Small intestine (tissue), 16 donors: ENCODE results near the gene KLHL10. TPM values are rescaled to one million over a fixed set of nuclear protein-coding genes. Genes with fewer than 3 reads are reported as not detected.

Experiments used
- DNase-seq, 2 donors: peaks; one replicate each; pipeline versions ENCODE4 v3.0.0 to v3.0.0-alpha.2; 2013
- FAIRE-seq: peaks from 2 replicates; lab custom pipeline; 2012; peaks lifted over from hg19 to GRCh38; lab: Jason Lieb, UNC
- H3K27ac ChIP-seq, 3 donors: one replicate each; pipeline ENCODE4 v1.5.1; 2013; ENCODE audit warnings: low read length in 2 of 3, mild to moderate bottlenecking in 2 of 3, control low read depth in 1 of 3, inconsistent platforms in 1 of 3, low read depth in 1 of 3, moderate library complexity in 1 of 3
- H3K27me3 ChIP-seq, 3 donors: one replicate each; pipeline ENCODE4 v1.6.1; 2013; ENCODE audit warnings: low read length in 3 of 3, inconsistent platforms in 1 of 3; ENCODE audit not compliant: control insufficient read depth in 3 of 3, insufficient read depth in 3 of 3
- H3K36me3 ChIP-seq, 3 donors: one replicate each; pipeline ENCODE4 v1.6.1; 2013; ENCODE audit warnings: low read length in 3 of 3, inconsistent platforms in 1 of 3, low read depth in 1 of 3, mild to moderate bottlenecking in 1 of 3, moderate library complexity in 1 of 3; ENCODE audit not compliant: control insufficient read depth in 3 of 3, insufficient read depth in 2 of 3
- H3K4me1 ChIP-seq, 3 donors: one replicate each; pipeline ENCODE4 v1.6.1; 2013; ENCODE audit warnings: low read length in 2 of 3, inconsistent platforms in 1 of 3, low read depth in 1 of 3, mild to moderate bottlenecking in 1 of 3, moderate library complexity in 1 of 3; ENCODE audit not compliant: control insufficient read depth in 3 of 3, insufficient read depth in 2 of 3
- H3K4me3 ChIP-seq, 3 donors: one replicate each; pipeline ENCODE4 v1.5.1; 2013; ENCODE audit warnings: low read length in 3 of 3, control low read depth in 1 of 3, inconsistent platforms in 1 of 3, low read depth in 1 of 3, mild to moderate bottlenecking in 1 of 3, moderate library complexity in 1 of 3
- H3K9me3 ChIP-seq, 2 donors: one replicate each; pipeline ENCODE4 v1.6.1; 2013; ENCODE audit warnings: low read depth in 1 of 2, low read length in 1 of 2; ENCODE audit not compliant: control insufficient read depth in 2 of 2, insufficient read depth in 1 of 2
- WGBS, 3 donors: extraction: QIAGEN DNeasy Blood & Tissue Kit; methylation state at CpG; one replicate each; pipeline ENCODE4 v1.1.7; 2013; 5-methylcytosine and 5-hydroxymethylcytosine counted together
- long read RNA-seq, 10 donors: transcript quantifications; one replicate each; lab custom pipeline, GENCODE V29; 2026
- polyA plus RNA-seq, 4 donors: library from polyadenylated mRNA; stranded (reverse) in 3 of 4; unstranded in 1 of 4; fragments of 200-250 nt in 3 of 4; fragments of 120-200 nt in 1 of 4; gene quantifications; one replicate each; pipeline versions ENCODE4 v1.2.1 to v1.2.3, GENCODE V29; 2013
- donor health status: healthy with polysubstance abuse.
- donor health status: control.
- donor health status: control.
- donor health status: Bipolar disorder and iron deficiency.
- donor health status: healthy.

KLHL10 gene
- polyA plus RNA-seq: under 1 TPM in 1 of 4 donors, not detected in 3; 0.15 TPM
- long read RNA-seq, donor 1: 0 reads
- long read RNA-seq, donor 2: 0 reads
- long read RNA-seq, donor 3: 0 reads
- long read RNA-seq, donor 4: 0 reads
- long read RNA-seq, donor 5: 0 reads
- long read RNA-seq, donor 6: 0 reads
- long read RNA-seq, donor 7: 0 reads
- long read RNA-seq, donor 8: 0 reads
- long read RNA-seq, donor 9: 0 reads
- long read RNA-seq, donor 10: 0 reads

DNA sequence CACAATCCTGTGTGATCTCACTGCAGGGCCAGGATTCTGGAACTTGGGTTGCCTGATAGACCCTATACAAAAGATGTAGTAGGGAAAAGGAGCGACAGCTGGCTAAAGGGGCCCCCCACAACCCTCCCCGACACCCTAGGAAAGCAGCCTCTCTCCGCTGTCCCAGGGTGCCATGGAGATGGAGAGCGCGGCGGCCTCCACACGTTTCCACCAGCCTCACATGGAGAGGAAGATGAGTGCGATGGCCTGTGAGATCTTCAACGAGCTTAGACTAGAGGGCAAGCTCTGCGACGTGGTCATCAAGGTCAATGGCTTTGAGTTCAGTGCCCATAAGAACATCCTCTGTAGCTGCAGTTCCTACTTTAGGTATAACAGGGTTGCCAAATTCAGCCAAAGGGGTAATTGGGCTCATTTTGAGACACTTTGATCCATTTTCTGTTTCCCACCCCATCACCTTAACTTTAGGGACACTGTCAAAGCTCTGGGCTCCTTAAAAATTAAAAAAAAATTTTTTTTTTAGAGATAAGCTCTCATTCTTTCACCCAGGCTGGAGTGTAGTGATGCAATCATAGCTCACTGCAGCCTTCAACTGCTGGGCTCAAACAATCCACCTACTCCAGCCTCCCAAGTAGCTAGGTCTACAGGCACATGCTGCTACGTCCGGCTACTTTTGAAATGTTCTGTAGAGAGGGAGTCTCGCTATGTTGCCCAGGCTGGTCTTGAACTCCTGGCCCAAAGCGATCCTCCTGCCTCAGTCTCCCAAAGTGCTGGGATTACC, at the start of gene KLHL10:
TSS of gene KLHL10 (plus strand) at position 65 of the 778 bp plus-strand sequence. CDS start at position 173, 108 bp downstream.
- H3K9me3 ChIP-seq: no peaks in the 10 kb centered on the region
- H3K4me1 ChIP-seq: peaks cover 0 to 7% (median 5%) of the 10 kb centered on the region in 3 donors
- H3K27me3 ChIP-seq: no peaks in the 10 kb centered on the region
- H3K4me3 ChIP-seq: no peak within 1 kb of the TSS
- FAIRE-seq (no peak), DNase-seq (no peak)
- peaks cover 0 to 4% (median 0%) of the 10 kb centered on the region in 3 donors for H3K36me3 ChIP-seq
- 95 to 96% (median 96%) methylated on average over 15 of the region's 15 CpGs for WGBS, 3 donors
- no peak within 1 kb of the TSS for H3K27ac ChIP-seq

DNA sequence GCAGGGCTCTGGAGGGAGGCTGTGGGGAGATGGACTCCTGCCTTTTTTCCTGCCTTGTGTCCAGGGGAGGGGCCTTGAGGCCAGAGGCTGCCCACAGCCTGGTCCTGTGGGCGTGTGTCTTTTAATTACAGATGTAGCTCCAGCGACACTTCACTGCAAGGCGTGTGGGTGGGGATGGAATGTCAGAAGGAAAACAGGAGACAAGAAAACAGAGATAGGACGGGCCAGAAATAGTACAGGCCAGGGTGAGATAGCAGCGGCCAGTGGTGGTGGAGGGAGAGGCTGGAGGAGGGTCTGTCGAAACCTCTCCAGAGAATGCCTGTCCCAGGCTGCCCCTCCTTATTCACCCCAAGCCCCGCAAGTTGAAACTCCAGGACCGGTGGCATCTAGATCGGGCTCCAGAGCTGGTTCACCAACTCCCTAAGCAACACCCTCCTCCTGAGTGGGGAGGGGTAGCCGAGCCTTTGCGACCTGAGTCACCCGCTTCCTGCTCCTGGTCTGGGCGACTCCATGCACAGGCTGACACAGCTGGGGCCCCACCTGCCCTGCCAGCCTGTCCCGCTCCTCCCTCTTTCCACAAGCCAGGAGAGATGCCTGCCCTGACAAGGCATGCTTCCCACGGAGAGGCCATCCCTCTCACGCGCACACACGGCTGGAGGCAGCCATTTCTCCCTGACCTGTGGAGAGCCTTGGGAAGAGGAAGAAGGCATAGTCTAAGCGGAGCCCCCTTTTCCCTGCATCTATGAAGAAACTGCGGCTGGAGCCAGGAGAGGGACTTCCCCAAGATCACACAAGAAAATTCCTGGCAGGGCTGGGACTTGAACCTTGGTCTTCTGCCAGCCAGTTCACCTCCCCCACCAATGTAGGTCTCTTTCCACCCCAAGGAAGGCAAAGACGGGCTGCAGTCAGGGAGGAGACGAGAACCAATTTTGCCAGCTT, 44.5 kb upstream of the KLHL10 start:
- 6 to 29% (median 23%) methylated on average over 22 of the region's 22 CpGs for WGBS, 3 donors
- peak; percentile 91 to 95 for DNase-seq
- peak overlapping the region; percentile 81 to 99 (median 93) for H3K27ac ChIP-seq
- peaks cover 5 to 62% (median 6%) of the 10 kb centered on the region in 3 donors for H3K4me1 ChIP-seq
- no peaks in the 10 kb centered on the region for H3K36me3 ChIP-seq
- no peak for FAIRE-seq
- H3K9me3 ChIP-seq: no peaks in the 10 kb centered on the region
- H3K27me3 ChIP-seq: no peaks in the 10 kb centered on the region
- H3K4me3 ChIP-seq: peak overlapping the region in 2 of 3 donors; percentile 3 to 43

DNA sequence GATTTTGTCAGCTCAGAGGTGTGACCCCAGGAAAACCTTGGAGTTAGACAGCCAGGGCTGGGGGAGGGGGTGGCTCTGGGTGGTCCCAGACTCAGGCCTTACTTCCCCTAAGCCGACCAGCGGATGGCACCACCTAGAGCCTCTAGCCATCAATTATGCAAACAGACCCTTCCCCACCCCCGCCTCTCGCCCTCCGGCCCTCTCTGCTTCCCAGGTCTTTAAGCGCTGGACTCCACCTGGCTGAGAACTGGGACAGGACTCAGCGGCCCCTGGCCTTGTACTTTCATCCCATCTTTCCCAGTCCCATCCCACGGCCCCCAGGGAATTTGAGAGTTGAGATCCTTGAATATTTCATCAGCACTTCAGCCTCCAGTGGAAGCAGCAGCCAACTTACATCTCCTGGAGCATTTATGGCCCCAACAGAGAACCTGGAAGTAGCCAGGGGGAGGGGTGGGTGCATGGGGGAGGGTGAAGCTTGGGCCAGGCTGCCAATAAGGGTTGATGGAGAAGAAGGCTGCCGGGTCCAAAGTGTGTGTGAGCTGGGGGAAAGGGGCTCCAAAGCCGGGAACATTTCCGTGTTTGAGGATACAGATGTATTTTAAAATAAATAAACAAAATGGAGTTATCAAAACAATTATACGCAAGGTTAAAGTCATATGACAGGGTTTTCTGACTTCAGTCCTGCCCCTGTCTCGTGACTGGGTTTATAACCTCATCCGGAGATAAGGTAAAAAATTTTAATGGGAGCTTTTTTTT, 43.7 kb upstream of the KLHL10 start:
- peaks cover 5 to 60% (median 6%) of the 10 kb centered on the region in 3 donors for H3K4me1 ChIP-seq
- no peaks in the 10 kb centered on the region for H3K9me3 ChIP-seq
- H3K4me3 ChIP-seq: peak overlapping the region in 1 of 3 donors; percentile 43
- peak; percentile 65 to 90 for DNase-seq
- WGBS, 3 donors: 26 to 47% (median 31%) methylated on average over 14 of the region's 14 CpGs
- H3K36me3 ChIP-seq: no peaks in the 10 kb centered on the region
- no peak for FAIRE-seq
- H3K27me3 ChIP-seq: no peaks in the 10 kb centered on the region
- H3K27ac ChIP-seq: peak overlapping the region; percentile 81 to 99 (median 93)

DNA sequence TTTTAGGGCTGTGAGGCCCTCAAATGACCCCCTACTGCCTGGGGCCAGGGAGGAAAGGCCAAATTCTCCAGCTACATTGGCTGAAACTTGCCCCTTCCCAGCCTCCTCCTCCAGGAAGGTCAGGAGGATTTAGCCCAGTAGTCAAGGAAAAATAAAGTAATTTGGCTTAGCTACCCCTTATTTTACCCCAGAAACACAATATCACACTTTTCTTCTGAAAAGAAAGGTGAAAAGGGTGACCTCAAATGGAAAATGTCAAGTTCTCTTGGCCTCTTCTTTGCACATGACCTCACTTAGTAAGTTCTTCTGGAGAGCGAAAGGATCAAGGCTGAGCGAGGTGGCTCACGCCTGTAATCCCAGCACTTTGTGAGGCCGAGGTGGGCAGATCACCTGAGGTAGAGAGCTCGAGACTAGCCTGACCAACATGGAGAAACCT, 43.1 kb upstream of the KLHL10 start:
- H3K4me3 ChIP-seq: no peak overlapping the region
- peaks cover 5 to 59% (median 6%) of the 10 kb centered on the region in 3 donors for H3K4me1 ChIP-seq
- no peak for DNase-seq
- 80 to 86% (median 85%) methylated on average over 5 of the region's 5 CpGs for WGBS, 3 donors
- FAIRE-seq: no peak
- no peaks in the 10 kb centered on the region for H3K9me3 ChIP-seq
- no peaks in the 10 kb centered on the region for H3K27me3 ChIP-seq
- no peaks in the 10 kb centered on the region for H3K36me3 ChIP-seq
- H3K27ac ChIP-seq: peak overlapping the region in 2 of 3 donors; percentile 93 to 99

DNA sequence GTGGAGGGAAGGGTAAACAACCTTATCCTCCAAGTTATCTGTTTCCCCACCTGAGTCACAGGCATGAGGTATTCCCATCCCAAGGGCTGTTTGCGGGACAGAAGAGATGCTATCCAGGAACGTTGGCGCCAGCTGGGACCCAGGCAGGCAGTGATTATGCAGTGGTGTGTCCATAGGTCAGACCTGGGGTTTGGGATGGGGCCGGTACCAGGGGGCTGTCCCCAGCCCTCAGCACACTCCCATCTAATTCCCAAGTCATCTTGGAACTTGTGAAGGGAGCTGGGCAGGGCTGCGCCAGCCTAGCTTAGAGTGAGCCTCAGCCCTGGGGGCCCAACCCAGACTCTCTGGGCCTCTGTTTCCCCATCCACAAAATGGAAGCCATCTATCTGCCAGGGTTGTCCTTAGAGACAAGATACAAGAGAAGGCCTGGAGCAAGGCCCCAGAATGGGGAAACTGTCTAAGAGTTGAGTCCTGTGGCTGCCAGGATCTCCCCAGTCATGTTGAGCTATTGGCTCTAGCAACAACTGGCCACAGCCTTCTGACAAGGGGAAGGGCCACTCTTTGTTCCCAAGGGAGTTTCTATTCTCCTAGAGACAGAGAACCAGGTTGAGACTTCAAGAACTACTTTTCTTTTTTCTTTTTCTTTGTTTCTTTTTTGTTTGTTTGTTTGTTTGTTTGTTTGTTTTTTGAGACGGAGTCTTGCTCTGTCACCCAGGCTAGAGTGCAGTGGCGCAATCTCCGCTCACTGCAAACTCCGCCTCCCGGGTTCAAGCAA, 41.3 kb upstream of the KLHL10 start:
- Histone ChIP-seq H3K9me3 (no peaks in the 10 kb centered on the region), H3K36me3 (no peaks in the 10 kb centered on the region), H3K27me3 (no peaks in the 10 kb centered on the region), H3K27ac (peak overlapping the region in 1 of 3 donors; percentile 99), H3K4me1 (peaks cover 5 to 70% (median 6%) of the 10 kb centered on the region in 3 donors), H3K4me3 (no peak overlapping the region)
- DNase-seq: peak in 1 of 2 donors; percentile 53
- FAIRE-seq: no peak
- WGBS, 3 donors: 72 to 89% (median 82%) methylated on average over 10 of the region's 10 CpGs

DNA sequence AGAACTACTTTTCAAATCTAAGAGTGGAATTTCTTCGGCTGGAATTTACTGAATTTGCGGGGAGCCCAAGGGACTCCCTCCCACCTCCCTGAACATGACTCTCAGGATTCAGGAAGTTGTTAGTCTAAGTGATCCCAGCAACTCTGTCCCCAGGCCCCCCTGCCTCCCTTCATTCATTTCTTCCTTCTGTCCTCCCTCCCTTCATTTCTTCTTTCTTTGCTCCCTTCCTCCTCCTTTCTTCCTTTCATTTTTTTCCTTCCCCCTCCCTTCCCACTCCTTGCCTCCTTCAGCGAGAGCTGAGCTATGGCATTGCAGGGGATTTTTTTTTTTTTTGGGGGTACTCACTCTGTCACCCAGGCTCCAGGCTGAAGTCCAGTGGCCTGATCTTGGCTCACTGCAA, 40.2 kb upstream of the KLHL10 start:
- no peak overlapping the region for H3K4me3 ChIP-seq
- H3K4me1 ChIP-seq: peaks cover 0 to 62% (median 6%) of the 10 kb centered on the region in 3 donors
- FAIRE-seq: no peak
- peaks cover 0 to 6% (median 0%) of the 10 kb centered on the region in 3 donors for H3K36me3 ChIP-seq
- H3K9me3 ChIP-seq: no peaks in the 10 kb centered on the region
- H3K27me3 ChIP-seq: no peaks in the 10 kb centered on the region
- no peak for DNase-seq
- H3K27ac ChIP-seq: no peak overlapping the region
- WGBS, 3 donors: 89 to 94% (median 91%) methylated on average over 3 of the region's 3 CpGs

DNA sequence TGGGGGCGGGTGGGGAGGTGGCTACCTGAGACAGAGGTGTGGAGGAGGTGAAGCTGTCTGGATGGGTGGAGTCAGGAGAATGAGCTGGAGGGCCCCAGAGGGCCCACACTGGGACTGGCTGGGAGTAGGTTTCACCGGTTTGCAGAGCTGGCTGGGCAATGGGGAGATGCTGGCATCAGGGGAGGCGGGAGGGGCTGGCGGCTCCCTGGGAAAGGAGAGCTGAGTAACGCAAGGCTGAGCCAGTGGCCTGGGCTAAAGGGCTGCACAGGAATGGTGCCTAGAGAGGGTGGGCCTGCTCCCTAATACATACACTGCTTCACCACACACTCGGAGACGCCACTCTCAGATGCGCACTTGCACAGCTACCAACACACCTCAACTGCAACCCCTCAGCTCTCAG, 38.3 kb upstream of the KLHL10 start:
- DNase-seq: peak in 1 of 2 donors; percentile 30
- no peaks in the 10 kb centered on the region for H3K27me3 ChIP-seq
- H3K4me3 ChIP-seq: no peak overlapping the region
- H3K27ac ChIP-seq: peak overlapping the region in 1 of 3 donors; percentile 89
- WGBS, 3 donors: 83 to 89% (median 85%) methylated on average over 8 of the region's 8 CpGs
- peaks cover 0 to 16% (median 0%) of the 10 kb centered on the region in 3 donors for H3K36me3 ChIP-seq
- H3K9me3 ChIP-seq: no peaks in the 10 kb centered on the region
- H3K4me1 ChIP-seq: peaks cover 0 to 42% (median 0%) of the 10 kb centered on the region in 3 donors
- FAIRE-seq: no peak
